RKO (cell line): ENCODE measurements around the gene DOK7.
"Not testable (repeated sequence)": the region's sequence is repeated elsewhere in the genome, so short reads cannot be mapped to it uniquely, and the experiment has no call there.

Source experiments
- DNase-seq: peaks from one replicate; pipeline ENCODE4 v3.0.0-alpha.2; 2016; ENCODE audit warnings: low spot score

The DOK7 gene

GRCh38 chr4:3533423-3533820 lies 70.3 kb downstream of the DOK7 start:
- DNase-seq, result no peak

DNA sequence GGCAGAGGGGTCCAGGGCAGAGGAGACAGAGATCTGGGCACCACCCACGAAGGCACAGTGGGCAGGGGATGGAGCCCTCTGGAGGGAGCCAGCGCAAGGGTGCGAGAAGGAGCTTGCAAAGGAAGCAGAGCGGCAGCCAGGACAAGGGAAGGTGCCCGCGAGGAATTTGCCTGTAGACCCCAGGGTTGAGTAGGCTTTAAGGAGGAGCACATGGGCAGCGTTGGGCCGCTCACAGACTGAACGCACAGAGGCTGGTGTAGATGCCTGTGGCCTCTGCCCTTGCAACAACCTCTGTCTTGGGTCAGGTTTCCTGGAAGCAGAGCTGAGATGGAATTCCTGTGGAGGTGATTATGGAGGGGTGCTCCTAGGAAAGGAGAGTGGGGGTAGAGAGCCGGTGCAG lies 72.7 kb downstream of the DOK7 start:
- DNase-seq, result not testable (repeated sequence)

DNA sequence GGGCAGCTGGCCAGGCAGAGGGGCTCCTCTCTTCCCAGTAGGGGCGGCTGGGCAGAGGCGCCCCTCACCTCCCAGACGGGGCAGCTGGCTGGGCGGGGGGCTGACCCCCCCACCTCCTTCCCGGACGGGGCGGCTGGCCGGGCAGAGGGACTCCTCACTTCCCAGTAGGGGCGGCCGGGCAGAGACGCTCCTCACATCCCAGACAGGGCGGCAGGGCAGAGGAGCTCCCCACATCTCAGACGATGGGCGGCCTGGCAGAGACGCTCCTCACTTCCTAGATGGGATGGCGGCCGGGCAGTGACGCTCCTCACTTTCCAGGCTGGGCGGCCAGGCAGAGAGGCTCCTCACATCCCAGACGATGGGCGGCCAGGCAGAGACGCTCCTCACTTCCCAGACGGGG lies 75.8 kb downstream of the DOK7 start:
- DNase-seq, result not testable (repeated sequence)

- DNase-seq, result not testable (repeated sequence)
Measured at GRCh38 chr4:3543415-3543814, 80.3 kb downstream of the DOK7 start.
